GM12874 (cell line): ENCODE measurements around the gene ACY1.

Experiments used
- CTCF ChIP-seq: IDR thresholded peaks from 2 replicates; pipeline ENCODE4 v1.5.1; 2011; ENCODE audit warnings: low read depth, mild to moderate bottlenecking, control low read depth, low read length, moderate library complexity; ENCODE audit not compliant: insufficient read depth

The ACY1 gene

GRCh38 chr3:52004163-52004787 is 20.9 kb downstream of the ACY1 start:
- peak; percentile 59 for TF ChIP-seq CTCF

- no peak for TF ChIP-seq CTCF
Measured at GRCh38 chr3:52004906-52005395, 21.6 kb downstream of the ACY1 start.

GRCh38 chr3:52005571-52005986 is 22.2 kb downstream of the ACY1 start:
- TF ChIP-seq CTCF: no peak

- no peak for TF ChIP-seq CTCF
Measured at GRCh38 chr3:52006017-52006819, 22.9 kb downstream of the ACY1 start.

GRCh38 chr3:52006820-52007133 is 23.4 kb downstream of the ACY1 start:
- TF ChIP-seq CTCF: no peak

- no peak for TF ChIP-seq CTCF
Measured at GRCh38 chr3:52007291-52007690, 24.0 kb downstream of the ACY1 start.

- no peak for TF ChIP-seq CTCF
Measured at GRCh38 chr3:52010431-52010830, 27.1 kb downstream of the ACY1 start.
